Measurements from ENCODE around the gene TPM4. TPM values are rescaled to one million over a fixed set of nuclear protein-coding genes. Genes with fewer than 3 reads are reported as not detected.
"Not testable (repeated sequence)": the region's sequence is repeated elsewhere in the genome, so short reads cannot be mapped to it uniquely, and the experiment has no call there.

Gene TPM4
- total RNA-seq, 2 experiments from 2014 or later: 491 to 493 TPM

DNA sequence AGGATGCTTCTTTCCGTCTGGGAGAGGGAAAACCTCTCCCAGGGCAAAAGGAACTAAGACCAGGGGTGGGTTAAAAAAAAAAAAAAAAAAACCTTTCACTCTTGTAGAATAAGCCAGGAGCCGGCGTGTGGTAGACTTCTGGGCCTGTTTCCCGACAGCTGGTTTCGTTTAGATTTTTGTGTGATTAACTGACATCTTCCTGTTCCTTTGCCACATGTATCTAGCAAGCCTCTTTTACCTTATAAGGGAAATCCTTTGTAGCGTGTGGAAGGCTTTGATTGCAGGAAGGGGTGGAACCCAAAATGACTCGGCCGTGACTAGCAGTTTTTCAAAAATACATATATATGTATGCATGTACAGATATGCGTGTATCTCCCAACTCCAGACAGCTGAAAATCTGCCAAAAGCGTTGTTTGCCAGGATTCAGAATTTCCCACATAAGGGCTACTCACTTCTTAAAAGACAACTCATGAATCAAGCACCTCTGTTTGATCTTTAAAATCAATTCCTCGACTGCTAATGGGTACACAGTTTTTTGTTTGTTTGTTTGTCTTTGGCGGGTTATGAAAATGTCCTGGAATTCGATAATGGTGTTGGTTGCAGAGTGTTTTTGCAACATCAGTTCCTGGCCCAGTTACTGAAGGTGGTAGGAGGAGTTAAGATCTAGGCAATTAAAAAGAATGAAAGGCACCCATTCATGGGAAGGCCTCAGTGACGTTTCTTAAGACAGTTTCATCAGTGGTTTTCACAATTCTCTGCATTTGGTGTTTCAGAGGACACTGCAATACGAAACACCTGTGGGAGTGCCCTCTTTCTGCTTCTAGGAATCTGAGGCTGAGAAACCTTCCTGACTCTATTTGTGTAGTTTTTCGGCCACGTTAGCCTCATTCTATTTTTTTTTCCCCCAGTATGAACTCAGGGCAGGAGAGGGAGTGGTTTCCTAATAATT is 2.7 kb downstream of the TPM4 start:
- peaks cover 61% of the 10 kb centered on the region for H3K36me3 Mint-ChIP-seq
- H3K27ac Mint-ChIP-seq: peak overlapping the region; percentile 98
- peaks cover 68% of the 10 kb centered on the region for H3K4me1 Mint-ChIP-seq
- DNase-seq: peak; percentile 90
- CTCF ChIA-PET: interaction anchor here (0.7 to 4.3 kb wide), 9 partner anchors 8 to 259 kb away, joined by 3 to 23 read pairs (median 4); partner anchors contain the start of genes FAM32A and RAB8A
- no peaks in the 10 kb centered on the region for H3K9me3 Mint-ChIP-seq (ENCODE audit: low read depth)
- ATAC-seq: peak; percentile 60
- peak overlapping the region; percentile 80 for H3K4me3 Mint-ChIP-seq
- H3K27me3 Mint-ChIP-seq: no peaks in the 10 kb centered on the region

DNA sequence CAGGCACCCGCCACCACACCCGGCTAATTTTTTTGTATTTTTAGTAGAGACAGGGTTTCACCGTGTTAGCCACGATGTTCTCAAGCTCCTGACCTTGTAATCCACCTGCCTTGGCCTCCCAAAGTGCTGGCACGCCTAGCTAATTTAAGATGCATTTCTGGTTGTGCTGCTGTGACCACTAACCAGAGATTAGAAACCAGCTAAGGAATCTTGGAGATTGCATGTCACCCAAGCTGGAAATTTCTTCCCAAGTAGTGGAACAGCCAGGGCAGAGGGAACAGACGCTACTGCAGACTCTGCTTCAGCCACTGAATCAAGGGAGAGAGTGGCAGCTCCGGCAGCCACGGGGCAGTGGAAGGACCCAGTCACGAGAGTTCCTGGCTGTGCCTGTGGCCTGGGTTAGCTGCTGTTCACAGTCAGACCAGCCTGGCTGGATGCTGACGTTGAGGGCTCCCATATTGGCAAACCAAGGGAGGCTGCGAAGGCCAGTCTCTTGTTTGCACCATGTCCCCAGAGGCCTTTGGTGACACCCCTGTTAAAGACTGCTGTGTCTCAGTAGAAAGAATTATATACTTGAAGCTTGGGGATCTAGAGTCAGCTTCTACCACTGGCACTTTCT is 7.9 kb downstream of the TPM4 start:
- no peak overlapping the region for H3K4me3 Mint-ChIP-seq
- H3K27me3 Mint-ChIP-seq: no peaks in the 10 kb centered on the region
- H3K4me1 Mint-ChIP-seq: peaks cover 84% of the 10 kb centered on the region
- peaks cover 85% of the 10 kb centered on the region for H3K36me3 Mint-ChIP-seq
- CTCF ChIA-PET: interaction anchor here (0.8 to 7.5 kb wide), 8 partner anchors 9 to 101 kb away, joined by 3 to 43 read pairs (median 4); partner anchors contain the start of gene FAM32A
- H3K27ac Mint-ChIP-seq: peak overlapping the region; percentile 58
- no peak for ATAC-seq
- H3K9me3 Mint-ChIP-seq (ENCODE audit: low read depth): no peaks in the 10 kb centered on the region
- DNase-seq: no peak

DNA sequence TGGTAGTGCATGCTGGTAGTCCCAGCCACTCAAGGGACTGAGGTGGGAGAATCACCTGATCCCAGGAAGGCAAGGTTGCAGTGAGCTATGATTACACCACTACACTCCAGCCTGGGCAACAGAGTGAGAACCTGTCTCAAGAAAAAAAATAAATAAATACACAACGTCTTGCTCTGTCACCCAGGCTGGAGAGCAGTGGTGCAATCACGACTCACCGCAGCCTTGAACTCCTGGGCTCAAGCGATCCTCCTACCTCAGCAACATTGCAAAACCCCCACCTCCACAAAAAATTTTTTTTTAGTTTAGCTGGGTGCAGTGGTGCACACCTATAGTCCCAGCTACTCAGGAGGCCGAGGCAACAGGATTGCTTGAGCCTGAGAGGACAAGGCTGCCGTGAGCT is 8.8 kb downstream of the TPM4 start:
- H3K4me1 Mint-ChIP-seq: peaks cover 84% of the 10 kb centered on the region
- no peak overlapping the region for H3K4me3 Mint-ChIP-seq
- H3K9me3 Mint-ChIP-seq (ENCODE audit: low read depth): no peaks in the 10 kb centered on the region
- H3K27me3 Mint-ChIP-seq: no peaks in the 10 kb centered on the region
- CTCF ChIA-PET: interaction anchor here (0.9 to 7.5 kb wide), 6 partner anchors 10 to 97 kb away, joined by 3 to 43 read pairs (median 4); no protein-coding TSS in a partner anchor
- no peak for ATAC-seq
- DNase-seq: no peak
- peak overlapping the region; percentile 95 for H3K27ac Mint-ChIP-seq
- peaks cover 87% of the 10 kb centered on the region for H3K36me3 Mint-ChIP-seq

DNA sequence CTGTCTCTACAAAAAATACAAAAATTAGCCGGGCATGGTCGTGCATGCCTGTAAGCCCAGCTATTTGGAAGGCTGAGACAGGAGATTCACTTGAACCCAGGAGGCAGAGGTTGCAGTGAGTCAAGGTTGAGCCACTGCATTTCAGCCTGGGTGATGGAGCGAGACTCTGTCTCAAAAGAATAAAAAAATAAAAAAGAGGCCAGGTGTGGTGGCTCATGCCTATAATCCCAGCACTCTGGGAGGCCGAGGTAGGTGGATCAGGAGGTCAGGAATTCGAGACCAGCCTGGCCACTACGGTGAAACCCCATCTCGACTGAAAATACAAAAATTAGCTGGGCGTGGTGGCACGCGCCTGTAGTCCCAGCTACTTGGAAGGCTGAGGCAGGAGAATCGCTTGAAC is 11.1 kb downstream of the TPM4 start:
- peaks cover 67% of the 10 kb centered on the region for H3K4me1 Mint-ChIP-seq

DNA sequence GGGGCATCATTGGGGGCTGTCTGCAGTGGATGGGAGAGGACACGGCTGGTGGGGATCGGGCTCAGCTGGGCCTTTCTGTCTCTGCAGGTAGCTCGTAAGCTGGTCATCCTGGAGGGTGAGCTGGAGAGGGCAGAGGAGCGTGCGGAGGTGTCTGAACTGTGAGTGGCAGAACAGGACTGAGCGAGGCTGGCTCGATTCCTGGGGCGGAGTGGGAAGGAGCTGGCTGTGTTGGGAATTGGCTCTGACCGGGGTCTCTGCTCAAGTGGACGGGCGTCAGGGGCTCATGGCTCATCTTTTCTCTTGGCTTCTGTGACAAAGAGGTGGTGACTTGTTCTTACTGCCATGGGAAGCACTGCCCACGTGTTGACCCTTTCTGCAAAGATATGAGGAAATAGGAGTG is 11.6 kb downstream of the TPM4 start:
- Mint-ChIP-seq H3K27me3 (no peaks in the 10 kb centered on the region), H3K9me3 (ENCODE audit: low read depth) (no peaks in the 10 kb centered on the region), H3K36me3 (peaks cover 84% of the 10 kb centered on the region), H3K27ac (peak overlapping the region; percentile 49), H3K4me1 (peaks cover 64% of the 10 kb centered on the region), H3K4me3 (no peak overlapping the region)
- CTCF ChIA-PET: interaction anchor here (0.6 to 3.0 kb wide), 6 partner anchors 9 to 94 kb away, joined by 3 to 27 read pairs (median 8); no protein-coding TSS in a partner anchor
- ATAC-seq (no peak), DNase-seq (no peak)

More for the DNA sequence above, 11.1 kb downstream of the TPM4 start:
- not testable (repeated sequence) for DNase-seq; H3K27ac Mint-ChIP-seq; ATAC-seq; H3K4me3 Mint-ChIP-seq; H3K9me3 Mint-ChIP-seq (ENCODE audit: low read depth); H3K27me3 Mint-ChIP-seq
- CTCF ChIA-PET: interaction anchor here (0.6 to 3.0 kb wide), 8 partner anchors 9 to 98 kb away, joined by 3 to 27 read pairs (median 9); partner anchors contain the start of gene FAM32A
- H3K36me3 Mint-ChIP-seq: peaks cover 85% of the 10 kb centered on the region

DNA sequence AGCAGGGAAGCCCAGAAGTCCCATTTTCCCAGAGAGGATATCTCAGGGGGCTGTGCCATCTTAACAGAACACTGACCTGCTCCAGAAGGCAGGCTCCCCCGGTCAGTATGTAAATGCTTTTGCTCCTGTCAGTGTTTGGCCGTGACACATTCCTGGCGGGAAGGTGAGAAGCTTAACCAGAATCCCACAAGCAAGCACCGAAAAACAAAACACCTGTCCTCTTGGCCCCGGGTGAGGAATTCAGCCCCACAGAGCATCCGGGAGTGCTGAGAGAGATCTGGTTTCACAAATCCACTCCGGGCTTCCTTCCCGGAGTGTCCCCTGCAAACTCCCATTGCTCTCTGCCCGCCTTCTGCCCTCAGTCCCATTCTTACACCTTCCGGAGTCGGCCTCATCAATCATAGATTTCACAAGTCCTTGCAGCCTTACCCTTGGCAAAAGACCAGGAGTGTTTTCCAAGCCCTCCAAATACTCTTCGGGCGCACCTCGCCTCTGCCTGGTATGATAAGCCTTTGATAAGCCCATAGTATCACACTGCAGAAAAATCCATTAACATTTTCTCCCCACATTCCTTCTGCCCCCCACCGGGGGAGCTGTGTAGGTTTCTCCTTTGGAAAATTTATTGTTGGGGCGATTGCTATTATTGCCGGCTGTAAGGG is 12.2 kb downstream of the TPM4 start:
- Mint-ChIP-seq H3K4me1 (peaks cover 64% of the 10 kb centered on the region), H3K36me3 (peaks cover 84% of the 10 kb centered on the region), H3K9me3 (ENCODE audit: low read depth) (no peaks in the 10 kb centered on the region), H3K27ac (peak overlapping the region; percentile 56), H3K27me3 (no peaks in the 10 kb centered on the region), H3K4me3 (no peak overlapping the region)
- CTCF ChIA-PET: interaction anchor here (0.9 to 3.0 kb wide), 8 partner anchors 10 to 55 kb away, joined by 3 to 27 read pairs (median 4); partner anchors contain the start of gene HSH2D
- DNase-seq: no peak
- no peak for ATAC-seq

DNA sequence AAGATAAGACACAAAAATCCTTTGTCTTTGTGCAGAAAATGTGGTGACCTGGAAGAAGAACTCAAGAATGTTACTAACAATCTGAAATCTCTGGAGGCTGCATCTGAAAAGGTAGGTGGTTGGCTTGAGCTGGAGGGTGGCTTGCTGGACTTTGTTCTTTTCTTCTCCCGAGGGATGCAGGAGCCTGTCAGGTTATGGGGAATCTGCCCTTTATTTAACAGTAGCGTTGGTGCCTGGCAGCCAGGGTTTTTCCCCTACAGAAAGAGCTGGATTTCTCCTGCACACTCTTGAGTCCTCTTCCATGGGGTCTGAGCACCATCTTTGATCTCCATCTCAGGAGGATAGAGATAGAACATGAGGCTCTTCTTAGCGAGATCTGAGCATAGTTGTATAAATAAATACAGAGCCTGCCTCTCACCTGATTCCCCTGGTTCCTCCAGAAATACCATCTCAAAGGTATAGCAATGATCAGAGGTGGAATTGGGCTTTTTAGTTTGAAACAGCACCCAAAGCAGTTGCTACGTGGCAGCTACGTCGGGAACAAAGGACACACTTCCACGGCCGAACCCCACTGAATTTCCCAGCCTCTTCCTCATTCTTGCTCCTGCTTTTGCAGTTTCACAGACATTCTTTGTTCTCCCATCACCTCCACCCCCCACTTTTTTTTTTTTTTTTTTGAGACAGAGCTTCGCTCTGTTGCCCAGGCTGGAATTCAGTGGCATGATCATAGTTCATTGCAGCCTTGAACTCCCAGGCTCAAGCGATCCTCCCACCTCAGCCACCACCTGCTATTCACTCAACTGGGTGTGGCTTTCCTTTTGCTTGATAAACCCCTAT is 12.9 kb downstream of the TPM4 start:
- Mint-ChIP-seq H3K36me3 (peaks cover 85% of the 10 kb centered on the region), H3K27me3 (no peaks in the 10 kb centered on the region), H3K4me3 (no peak overlapping the region), H3K27ac (peak overlapping the region; percentile 56), H3K4me1 (peaks cover 61% of the 10 kb centered on the region), H3K9me3 (ENCODE audit: low read depth) (no peaks in the 10 kb centered on the region)
- DNase-seq (no peak), ATAC-seq (no peak)
- CTCF ChIA-PET: interaction anchor here (0.9 to 1.7 kb wide), 8 partner anchors 11 to 54 kb away, joined by 3 to 5 read pairs (median 4); partner anchors contain the start of gene HSH2D

DNA sequence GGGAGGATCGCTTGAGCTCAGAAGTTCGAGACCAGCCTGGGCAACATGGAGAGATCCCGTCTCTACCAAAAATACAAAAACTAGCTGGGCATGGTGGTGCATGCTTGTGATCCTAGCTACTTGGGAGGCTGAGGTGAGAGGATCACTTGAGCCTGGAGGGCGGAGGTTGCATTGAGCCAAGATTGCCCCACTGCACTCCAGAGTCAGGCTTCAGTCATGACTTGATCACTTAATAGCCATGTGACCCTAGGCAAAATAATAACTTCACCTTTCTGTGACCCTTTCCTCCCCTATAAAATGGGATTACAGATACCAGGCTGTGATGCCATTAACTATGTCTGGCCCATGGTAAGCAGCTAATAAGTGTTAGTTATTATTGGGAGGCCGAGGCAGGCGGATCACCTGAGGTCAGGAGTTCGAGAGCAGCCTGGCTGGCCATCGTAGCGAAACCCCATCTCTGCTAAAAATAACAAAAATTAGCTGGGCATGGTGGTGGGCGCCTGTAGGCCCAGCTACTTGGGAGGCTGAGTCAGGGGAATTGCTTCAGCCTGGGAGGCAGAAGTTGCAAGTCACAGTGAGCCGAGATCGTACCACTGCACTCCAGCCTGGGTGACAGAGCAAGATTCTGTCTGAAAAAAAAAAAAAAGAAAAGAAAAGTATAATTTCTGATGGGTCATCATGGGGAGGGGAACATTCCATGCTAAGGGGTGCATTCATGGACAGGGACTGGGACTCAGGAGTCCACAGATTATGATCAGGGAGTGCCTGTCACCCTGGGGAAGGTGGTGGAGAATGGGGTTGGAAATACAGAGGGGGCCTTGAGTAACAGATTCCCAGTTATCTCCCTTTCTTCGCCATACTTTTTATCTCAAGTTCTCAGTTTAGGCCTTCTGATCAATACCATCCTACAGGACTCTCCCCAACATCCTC is 15.5 kb downstream of the TPM4 start:
- CTCF ChIA-PET: interaction anchor here (1.1 to 2.2 kb wide), 4 partner anchors 15 to 51 kb away, joined by 3 to 10 read pairs (median 4); no protein-coding TSS in a partner anchor
- Mint-ChIP-seq H3K4me3 (no peak overlapping the region), H3K36me3 (peaks cover 81% of the 10 kb centered on the region), H3K9me3 (ENCODE audit: low read depth) (no peaks in the 10 kb centered on the region), H3K4me1 (peaks cover 52% of the 10 kb centered on the region), H3K27ac (peak overlapping the region; percentile 52), H3K27me3 (no peaks in the 10 kb centered on the region)
- DNase-seq: no peak
- no peak for ATAC-seq

DNA sequence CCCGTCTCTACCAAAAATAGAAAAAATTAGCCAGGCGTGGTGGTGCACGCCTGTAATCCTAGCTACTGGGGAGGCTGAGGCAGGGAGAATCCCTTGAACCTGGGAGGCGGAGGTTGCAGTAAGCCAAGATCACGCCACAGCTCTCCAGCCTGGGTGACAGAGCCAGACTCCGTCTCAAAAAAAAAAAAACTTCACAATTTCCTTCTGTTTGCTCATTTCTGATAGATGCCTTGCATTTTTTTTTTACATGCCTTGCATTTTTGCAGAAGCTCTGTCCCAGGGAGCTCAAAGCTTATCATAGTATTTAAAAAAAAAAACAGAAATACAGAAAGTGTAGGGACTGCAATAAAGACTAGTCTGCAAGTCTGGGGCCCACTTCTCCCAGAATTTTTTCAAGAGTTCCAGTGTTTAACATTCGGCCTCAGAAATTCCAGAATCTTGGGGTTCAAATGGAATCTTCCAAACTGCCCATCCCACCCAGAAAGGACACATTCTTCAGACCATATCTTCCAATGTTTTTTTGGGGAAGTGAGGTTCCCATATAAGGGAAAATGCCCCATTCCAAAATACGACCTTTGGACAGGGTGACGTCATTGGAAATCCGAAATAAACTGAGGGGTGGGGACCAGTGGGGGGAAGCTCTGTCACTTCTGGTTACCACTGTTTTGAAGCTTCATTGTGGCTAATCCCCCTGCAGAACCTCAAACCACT is 18.2 kb downstream of the TPM4 start:
- Mint-ChIP-seq H3K27ac (peak overlapping the region; percentile 57), H3K27me3 (no peaks in the 10 kb centered on the region), H3K9me3 (ENCODE audit: low read depth) (no peaks in the 10 kb centered on the region), H3K4me1 (peaks cover 42% of the 10 kb centered on the region), H3K36me3 (peaks cover 81% of the 10 kb centered on the region), H3K4me3 (no peak overlapping the region)
- CTCF ChIA-PET: interaction anchor here (0.9 to 2.7 kb wide), 11 partner anchors 9 to 324 kb away, joined by 3 to 9 read pairs (median 6); partner anchors contain the start of genes FAM32A, RAB8A and TPM4
- DNase-seq (no peak), ATAC-seq (peak; percentile 16)

DNA sequence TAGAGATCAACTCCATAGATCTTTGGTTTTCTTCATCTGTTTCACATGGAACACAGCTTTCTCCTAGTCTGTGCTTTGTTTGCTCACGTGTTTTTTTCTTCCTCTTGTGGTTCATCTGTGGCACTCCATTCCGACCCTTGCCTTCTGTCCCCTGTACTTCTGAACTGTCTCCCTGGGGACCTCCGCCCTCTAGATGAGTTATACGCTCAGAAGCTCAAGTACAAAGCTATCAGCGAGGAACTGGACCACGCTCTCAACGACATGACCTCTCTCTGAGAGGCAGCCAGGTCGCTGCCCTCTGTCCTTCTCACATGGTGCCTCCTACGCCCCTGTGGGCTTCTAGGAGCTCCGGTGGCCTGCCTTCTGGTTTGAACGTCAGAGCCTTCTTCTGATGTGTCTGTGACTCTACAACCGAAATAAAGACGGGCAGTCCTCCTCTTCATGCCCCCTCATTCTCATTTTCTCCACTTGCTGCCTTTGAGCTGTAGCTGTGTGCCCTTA is 18.8 kb downstream of the TPM4 start:
- no peak for DNase-seq
- CTCF ChIA-PET: interaction anchor here (0.9 to 3.3 kb wide), 12 partner anchors 8 to 323 kb away, joined by 3 to 17 read pairs (median 6); partner anchors contain the start of genes FAM32A, RAB8A and TPM4

More for the DNA sequence above, 18.8 kb downstream of the TPM4 start:
- Mint-ChIP-seq H3K27ac (peak overlapping the region; percentile 57), H3K36me3 (peaks cover 81% of the 10 kb centered on the region), H3K4me1 (peaks cover 39% of the 10 kb centered on the region), H3K27me3 (no peaks in the 10 kb centered on the region), H3K9me3 (ENCODE audit: low read depth) (no peaks in the 10 kb centered on the region), H3K4me3 (no peak overlapping the region)
- no peak for ATAC-seq
